Urinary bladder (tissue), 4 donors: ENCODE results near the gene EPHA6. TPM values are rescaled to one million over a fixed set of nuclear protein-coding genes. Genes with fewer than 3 reads are reported as not detected.
A peak's percentile ranks its signal among the peaks of the same experiment; 100 is the strongest.

Experiments
- DNase-seq: peaks from one replicate; pipeline ENCODE4 v3.0.0-alpha.2; 2015; ENCODE audit errors: extremely low spot score
- H3K27ac ChIP-seq: one replicate; pipeline ENCODE4 v1.5.1; 2013; ENCODE audit warnings: low read depth, mild to moderate bottlenecking, moderate library complexity
- H3K36me3 ChIP-seq: one replicate; pipeline ENCODE4 v1.6.1; 2013; ENCODE audit warnings: mild to moderate bottlenecking, moderate library complexity; ENCODE audit not compliant: insufficient read depth
- H3K4me1 ChIP-seq: one replicate; pipeline ENCODE4 v1.6.1; 2013; ENCODE audit warnings: mild to moderate bottlenecking, moderate library complexity; ENCODE audit not compliant: insufficient read depth
- H3K4me3 ChIP-seq: one replicate; pipeline ENCODE4 v1.5.1; 2013; ENCODE audit warnings: low read depth, low read length
- WGBS: extraction: QIAGEN DNeasy Blood & Tissue Kit; methylation state at CpG from one replicate; pipeline ENCODE4 v1.1.7; 2013; 5-methylcytosine and 5-hydroxymethylcytosine counted together
- polyA plus RNA-seq: library from polyadenylated mRNA; stranded (reverse); fragments of 200-250 nt; gene quantifications from one replicate; pipeline ENCODE4 v1.2.3, GENCODE V29; 2013
- total RNA-seq: library from RNA; depleted of rRNA; stranded (reverse); fragments of >200 nt; gene quantifications from one replicate; pipeline ENCODE4 v1.2.3, GENCODE V29; 2014
- donor health status: healthy with polysubstance abuse.
- donor health status: healthy.

EPHA6 gene
- total RNA-seq: 15.9 TPM
- polyA plus RNA-seq: 2.5 TPM

GRCh38 chr3:96813820-96814650, at the start of gene EPHA6:
TSS of gene EPHA6 (plus strand) at chr3:96814594.
- no peaks in the 10 kb centered on the region for H3K36me3 ChIP-seq
- no peaks in the 10 kb centered on the region for H3K4me1 ChIP-seq
- DNase-seq: no peak
- under 1% methylated on average over 83 of the region's 83 CpGs for WGBS
- peak within 1 kb of the TSS; percentile 11 for H3K27ac ChIP-seq
- H3K4me3 ChIP-seq: peak within 1 kb of the TSS; percentile 50

DNA sequence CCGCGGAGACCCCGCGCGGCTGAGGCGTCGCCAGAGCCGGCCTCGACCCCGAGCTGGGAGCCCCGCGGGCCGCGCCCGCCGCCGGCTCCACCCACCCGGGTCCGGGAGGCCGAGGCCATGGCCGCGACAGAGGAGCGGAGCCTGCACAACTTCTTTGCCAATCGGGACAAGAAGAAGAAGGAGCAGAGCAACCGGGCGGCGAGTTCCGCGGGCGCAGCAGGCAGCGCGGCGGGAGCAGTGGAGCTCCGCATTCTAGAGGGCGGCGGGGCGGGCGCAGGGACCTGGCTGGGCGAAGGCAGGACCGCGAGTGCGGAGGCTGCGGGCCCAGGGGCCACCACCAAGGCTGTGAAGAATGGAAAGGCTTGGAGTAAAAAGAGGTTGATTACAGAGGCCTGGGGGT, 37.6 kb upstream of the EPHA6 start:
- 56% methylated on average over 43 of the region's 43 CpGs for WGBS

GRCh38 chr3:96779810-96780209, 34.6 kb upstream of the EPHA6 start:
- H3K36me3 ChIP-seq: no peaks in the 10 kb centered on the region
- 85% methylated on average over 6 of the region's 6 CpGs for WGBS
- no peak overlapping the region for H3K4me3 ChIP-seq
- no peak for DNase-seq
- no peak overlapping the region for H3K27ac ChIP-seq
- H3K4me1 ChIP-seq: no peaks in the 10 kb centered on the region

More for the DNA sequence above, 37.6 kb upstream of the EPHA6 start:
- DNase-seq: no peak
- H3K27ac ChIP-seq: no peak overlapping the region
- H3K36me3 ChIP-seq: no peaks in the 10 kb centered on the region
- no peak overlapping the region for H3K4me3 ChIP-seq
- no peaks in the 10 kb centered on the region for H3K4me1 ChIP-seq

DNA sequence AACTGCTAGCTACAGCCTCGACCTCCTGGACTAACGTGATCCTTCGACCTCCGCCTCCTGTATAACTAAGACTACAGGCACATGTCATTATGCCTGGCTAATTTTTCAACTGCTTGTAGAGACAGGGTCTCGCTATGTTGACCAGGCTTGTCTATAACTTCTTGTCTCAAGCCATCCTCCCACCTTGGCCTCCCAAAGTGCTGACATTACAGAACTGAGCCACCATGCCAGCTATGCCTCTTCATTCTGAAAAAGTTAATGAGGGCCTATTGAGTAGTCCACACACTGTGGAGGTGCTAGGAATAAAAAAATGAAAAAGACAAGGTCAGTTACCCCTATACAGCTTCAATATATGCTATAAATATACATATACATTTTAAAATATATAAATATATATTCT, 18.3 kb upstream of the EPHA6 start:
- no peak overlapping the region for H3K4me3 ChIP-seq
- no peaks in the 10 kb centered on the region for H3K36me3 ChIP-seq
- 94% methylated on average over 5 of the region's 5 CpGs for WGBS
- no peaks in the 10 kb centered on the region for H3K4me1 ChIP-seq
- no peak overlapping the region for H3K27ac ChIP-seq
- DNase-seq: no peak

GRCh38 chr3:96803870-96804269, 10.5 kb upstream of the EPHA6 start:
- 75% methylated on average over 1 of the region's 1 CpG for WGBS

GRCh38 chr3:96806341-96806740, 8.1 kb upstream of the EPHA6 start:
- 61% methylated on average over 1 of the region's 1 CpG for WGBS

More at GRCh38 chr3:96803870-96804269, 10.5 kb upstream of the EPHA6 start:
- no peak for DNase-seq
- Histone ChIP-seq H3K27ac (no peak overlapping the region), H3K36me3 (no peaks in the 10 kb centered on the region), H3K4me3 (no peak overlapping the region), H3K4me1 (no peaks in the 10 kb centered on the region)

DNA sequence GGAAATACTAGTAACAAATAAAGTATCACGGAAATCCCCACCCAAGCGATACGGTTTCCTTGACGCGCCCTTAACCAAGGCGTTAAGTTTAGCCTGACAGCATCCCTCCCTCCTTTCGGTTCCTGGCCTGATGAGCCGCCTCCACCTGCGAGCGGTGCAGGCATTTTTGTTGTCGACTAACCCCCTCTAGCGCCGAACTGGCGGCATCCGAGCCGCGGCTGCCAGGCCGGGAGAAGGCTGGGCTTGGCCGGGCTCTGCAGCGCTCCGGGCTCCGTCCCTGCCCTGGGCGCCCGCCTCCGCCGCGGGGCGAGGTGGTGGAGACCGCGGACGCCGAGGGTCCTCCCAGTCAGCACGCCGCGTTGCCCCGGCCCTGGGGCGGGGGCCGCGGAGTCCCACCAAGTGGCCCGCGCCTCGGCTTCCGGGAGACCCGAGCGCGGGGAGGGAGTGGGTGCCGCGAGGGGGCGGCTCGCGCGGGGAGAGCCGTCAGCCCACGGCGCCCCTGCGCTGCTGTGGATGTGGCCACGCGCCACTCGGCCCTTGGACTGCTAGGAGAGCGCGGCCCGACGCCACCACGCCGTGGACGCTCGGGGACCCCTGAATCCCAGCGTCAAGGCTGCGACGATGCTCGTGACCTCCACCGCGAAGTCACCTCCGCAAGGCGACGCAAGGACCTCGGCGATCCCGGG, 1.1 kb upstream of the EPHA6 start:
- Histone ChIP-seq H3K4me1 (no peaks in the 10 kb centered on the region), H3K4me3 (peak overlapping the region; percentile 50), H3K27ac (no peak overlapping the region), H3K36me3 (no peaks in the 10 kb centered on the region)
- WGBS: under 1% methylated on average over 79 of the region's 79 CpGs
- DNase-seq: no peak

More at GRCh38 chr3:96806341-96806740, 8.1 kb upstream of the EPHA6 start:
- Histone ChIP-seq H3K27ac (no peak overlapping the region), H3K4me1 (no peaks in the 10 kb centered on the region), H3K36me3 (no peaks in the 10 kb centered on the region), H3K4me3 (no peak overlapping the region)
- DNase-seq: no peak

- Histone ChIP-seq H3K4me1 (no peaks in the 10 kb centered on the region), H3K27ac (no peak overlapping the region), H3K4me3 (peak overlapping the region; percentile 50), H3K36me3 (no peaks in the 10 kb centered on the region)
- 5% methylated on average over 50 of the region's 50 CpGs for WGBS
- no peak for DNase-seq
Observed at GRCh38 chr3:96814651-96815567, 515 bp downstream of the EPHA6 start.

DNA sequence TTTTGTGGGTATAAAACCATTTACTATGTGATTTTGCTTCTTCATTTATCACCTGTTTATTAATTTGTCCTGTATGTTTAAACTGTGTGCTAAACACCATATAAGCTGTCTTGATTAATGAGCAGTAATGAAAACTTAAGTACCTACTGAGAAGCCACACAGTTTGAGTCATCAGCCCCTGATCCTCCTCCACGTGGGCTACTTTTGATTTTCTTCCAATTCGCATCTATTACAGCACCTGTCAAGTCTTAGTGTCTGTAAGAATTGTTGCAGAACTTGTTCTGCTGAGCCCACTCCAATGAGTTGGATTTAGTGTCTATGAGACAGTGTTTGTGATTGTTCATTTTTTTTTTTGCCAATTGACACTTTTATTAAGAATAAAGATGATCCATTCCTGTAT, 16.8 kb downstream of the EPHA6 start:
- Histone ChIP-seq H3K27ac (no peak overlapping the region), H3K36me3 (no peaks in the 10 kb centered on the region), H3K4me1 (no peaks in the 10 kb centered on the region), H3K4me3 (no peak overlapping the region)
- DNase-seq: no peak
- WGBS: 59% methylated on average over 2 of the region's 2 CpGs

DNA sequence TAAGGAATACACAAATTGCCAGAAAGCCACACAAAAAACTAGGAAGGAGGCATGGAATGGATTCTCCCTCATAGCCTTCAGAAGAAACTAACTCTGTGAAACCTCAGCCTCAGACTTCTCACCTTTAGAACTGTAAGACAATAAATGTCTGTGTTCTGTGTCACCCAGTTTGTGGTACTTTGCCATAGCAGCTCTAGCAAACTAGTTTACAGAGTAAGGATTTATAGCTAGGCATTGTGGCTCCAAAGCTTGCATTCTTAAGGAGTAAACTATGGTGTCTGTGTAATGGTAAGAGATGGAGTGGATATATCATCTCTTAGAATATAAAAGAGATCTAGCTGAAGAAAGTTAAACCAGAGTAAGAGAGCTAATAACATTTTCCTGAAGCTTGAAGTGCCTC, 18.9 kb downstream of the EPHA6 start:
- no peaks in the 10 kb centered on the region for H3K4me1 ChIP-seq
- H3K27ac ChIP-seq: no peak overlapping the region
- DNase-seq: no peak
- H3K4me3 ChIP-seq: no peak overlapping the region
- H3K36me3 ChIP-seq: no peaks in the 10 kb centered on the region

- WGBS: 35% methylated on average over 2 of the region's 2 CpGs
- Histone ChIP-seq H3K4me1 (no peaks in the 10 kb centered on the region), H3K4me3 (no peak overlapping the region), H3K36me3 (no peaks in the 10 kb centered on the region), H3K27ac (no peak overlapping the region)
- DNase-seq: no peak
Observed at GRCh38 chr3:96836153-96836915, 21.9 kb downstream of the EPHA6 start.

DNA sequence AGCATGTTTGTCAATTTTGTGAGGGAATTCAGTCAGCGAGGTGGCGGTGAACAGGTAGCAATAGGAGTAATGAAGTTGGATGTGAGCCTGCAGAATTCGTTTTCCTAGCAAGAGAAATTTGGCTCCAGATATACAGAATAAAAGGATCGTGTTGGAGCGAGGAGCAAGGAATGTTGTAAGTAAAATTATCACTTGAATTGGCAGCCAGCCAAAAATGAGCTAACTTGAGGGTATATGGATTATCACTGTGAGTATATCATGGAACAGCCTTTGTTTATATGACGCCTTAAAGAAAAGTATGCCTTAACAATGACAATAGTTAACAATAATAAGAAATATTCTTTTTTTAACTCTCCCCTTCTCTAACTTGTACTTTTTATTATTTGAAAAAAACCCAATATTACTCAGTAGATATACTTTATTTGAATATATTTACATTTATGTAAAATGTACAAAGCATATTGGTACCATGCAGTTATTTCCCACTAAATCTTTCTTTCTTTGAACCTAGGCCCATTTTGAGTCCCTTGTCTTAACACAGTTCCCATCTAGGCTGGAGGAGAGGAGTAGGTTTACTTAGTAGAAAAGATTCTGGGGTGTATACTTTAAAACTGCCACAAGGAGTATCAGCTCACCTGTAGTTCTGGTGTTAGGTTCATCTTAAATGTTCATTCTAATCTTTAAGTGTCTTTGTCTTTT, 29.3 kb downstream of the EPHA6 start:
- no peak overlapping the region for H3K27ac ChIP-seq
- H3K4me1 ChIP-seq: no peaks in the 10 kb centered on the region
- WGBS: 43% methylated on average over 6 of the region's 6 CpGs
- no peak for DNase-seq
- H3K4me3 ChIP-seq: no peak overlapping the region
- no peaks in the 10 kb centered on the region for H3K36me3 ChIP-seq
